ENCODE measurements around the gene TRIM47.

DNA sequence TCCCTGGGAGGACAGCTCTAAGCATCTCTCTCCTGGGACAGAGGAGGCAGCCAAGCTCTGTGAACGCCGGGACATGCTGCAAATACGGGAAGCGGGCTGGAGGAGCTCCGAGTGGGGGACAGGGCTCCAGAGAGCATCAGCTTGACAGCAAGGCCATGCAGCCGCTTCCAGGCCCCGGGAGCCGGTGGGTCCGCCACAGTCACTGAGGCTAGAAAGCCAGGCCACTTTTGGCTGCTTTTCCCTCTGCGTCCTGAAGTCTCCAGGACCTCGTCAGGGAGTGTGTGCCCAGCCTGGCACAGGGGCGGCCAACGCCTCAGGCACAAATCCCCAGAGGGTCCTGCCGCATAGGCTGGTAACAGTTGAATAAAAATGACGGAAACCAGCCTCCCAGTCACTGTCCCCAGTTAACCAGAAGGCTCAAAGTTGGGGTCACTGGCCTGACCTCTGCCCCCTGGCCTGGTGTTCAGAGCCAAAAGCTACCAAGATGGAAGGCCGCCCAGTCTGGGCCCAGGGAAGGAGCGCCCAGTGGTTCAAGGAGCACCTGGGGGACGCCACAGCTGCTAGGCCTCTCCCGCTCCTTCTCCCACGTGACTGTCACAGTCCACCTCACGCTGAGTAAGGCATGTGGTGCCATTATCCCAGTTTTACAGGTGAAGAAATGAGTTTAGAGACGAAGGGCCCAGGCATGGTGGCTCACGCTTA is 21.5 kb upstream of the TRIM47 start:
- TF ChIP-seq, protein P1, sequence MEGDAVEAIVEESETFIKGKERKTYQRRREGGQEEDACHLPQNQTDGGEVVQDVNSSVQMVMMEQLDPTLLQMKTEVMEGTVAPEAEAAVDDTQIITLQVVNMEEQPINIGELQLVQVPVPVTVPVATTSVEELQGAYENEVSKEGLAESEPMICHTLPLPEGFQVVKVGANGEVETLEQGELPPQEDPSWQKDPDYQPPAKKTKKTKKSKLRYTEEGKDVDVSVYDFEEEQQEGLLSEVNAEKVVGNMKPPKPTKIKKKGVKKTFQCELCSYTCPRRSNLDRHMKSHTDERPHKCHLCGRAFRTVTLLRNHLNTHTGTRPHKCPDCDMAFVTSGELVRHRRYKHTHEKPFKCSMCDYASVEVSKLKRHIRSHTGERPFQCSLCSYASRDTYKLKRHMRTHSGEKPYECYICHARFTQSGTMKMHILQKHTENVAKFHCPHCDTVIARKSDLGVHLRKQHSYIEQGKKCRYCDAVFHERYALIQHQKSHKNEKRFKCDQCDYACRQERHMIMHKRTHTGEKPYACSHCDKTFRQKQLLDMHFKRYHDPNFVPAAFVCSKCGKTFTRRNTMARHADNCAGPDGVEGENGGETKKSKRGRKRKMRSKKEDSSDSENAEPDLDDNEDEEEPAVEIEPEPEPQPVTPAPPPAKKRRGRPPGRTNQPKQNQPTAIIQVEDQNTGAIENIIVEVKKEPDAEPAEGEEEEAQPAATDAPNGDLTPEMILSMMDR (conservative IDR thresholded peaks at IDR 0.05; ENCODE audit: low read length), result no peak
- no peak for TF ChIP-seq EZH2phosphoT487 (IDR thresholded peaks at IDR 0.05; ENCODE audit: borderline replicate concordance, low read depth, low read length)
